ENCODE results near the gene AP3S2.

DNA sequence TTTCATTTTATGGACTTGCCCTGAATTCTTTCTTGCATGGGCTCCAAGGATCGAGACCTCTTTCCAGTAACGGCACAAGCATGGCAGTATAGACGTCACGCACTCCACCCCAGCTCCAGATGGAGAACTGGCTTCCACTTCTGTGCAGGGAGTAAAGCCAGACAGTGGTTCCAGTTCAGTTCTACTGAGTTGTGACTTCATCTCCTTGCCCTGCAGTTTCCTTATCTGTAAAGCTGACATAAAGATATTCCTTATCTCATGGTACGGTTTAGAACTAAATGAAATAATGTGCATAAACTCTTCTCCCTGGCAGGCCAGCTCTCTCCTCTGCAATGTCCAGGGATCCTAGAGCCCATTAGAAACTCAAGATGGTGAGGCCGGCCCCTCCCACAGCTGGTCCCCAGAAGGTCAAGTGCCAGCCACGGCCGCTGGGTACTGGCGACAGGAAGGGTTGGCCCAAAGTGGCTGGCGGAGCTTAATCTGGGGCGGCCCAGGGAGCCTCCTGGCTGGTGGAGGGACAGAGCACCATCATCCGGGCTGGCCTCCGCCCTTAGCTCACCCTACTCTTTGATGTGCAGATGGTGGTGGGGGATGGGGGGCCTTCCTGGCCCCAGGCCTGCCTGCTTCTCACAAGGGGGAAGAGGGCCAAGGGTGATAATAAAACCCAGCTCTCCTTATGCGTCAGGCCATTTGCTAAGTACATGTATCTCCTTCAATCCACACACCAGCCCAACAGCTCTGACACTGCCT lies 110.5 kb downstream of the AP3S2 start:
- TF ChIP-seq, protein P1, sequence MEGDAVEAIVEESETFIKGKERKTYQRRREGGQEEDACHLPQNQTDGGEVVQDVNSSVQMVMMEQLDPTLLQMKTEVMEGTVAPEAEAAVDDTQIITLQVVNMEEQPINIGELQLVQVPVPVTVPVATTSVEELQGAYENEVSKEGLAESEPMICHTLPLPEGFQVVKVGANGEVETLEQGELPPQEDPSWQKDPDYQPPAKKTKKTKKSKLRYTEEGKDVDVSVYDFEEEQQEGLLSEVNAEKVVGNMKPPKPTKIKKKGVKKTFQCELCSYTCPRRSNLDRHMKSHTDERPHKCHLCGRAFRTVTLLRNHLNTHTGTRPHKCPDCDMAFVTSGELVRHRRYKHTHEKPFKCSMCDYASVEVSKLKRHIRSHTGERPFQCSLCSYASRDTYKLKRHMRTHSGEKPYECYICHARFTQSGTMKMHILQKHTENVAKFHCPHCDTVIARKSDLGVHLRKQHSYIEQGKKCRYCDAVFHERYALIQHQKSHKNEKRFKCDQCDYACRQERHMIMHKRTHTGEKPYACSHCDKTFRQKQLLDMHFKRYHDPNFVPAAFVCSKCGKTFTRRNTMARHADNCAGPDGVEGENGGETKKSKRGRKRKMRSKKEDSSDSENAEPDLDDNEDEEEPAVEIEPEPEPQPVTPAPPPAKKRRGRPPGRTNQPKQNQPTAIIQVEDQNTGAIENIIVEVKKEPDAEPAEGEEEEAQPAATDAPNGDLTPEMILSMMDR (IDR thresholded peaks at IDR 0.05; ENCODE audit: insufficient read depth, low read length, poor library complexity, severe bottlenecking): no peak
- TF ChIP-seq EZH2phosphoT487 (conservative IDR thresholded peaks at IDR 0.05; ENCODE audit: low read length): no peak
